GM18867 (cell line): ENCODE results near the gene ARHGAP45.

Experiments used
- ATAC-seq: cut with Tn5 transposase; IDR thresholded peaks from one replicate; pipeline ENCODE4 v1.9.1; 2021; ENCODE audit warnings: mild to moderate bottlenecking, moderate library complexity; ENCODE audit not compliant: unreplicated experiment

The ARHGAP45 gene

DNA sequence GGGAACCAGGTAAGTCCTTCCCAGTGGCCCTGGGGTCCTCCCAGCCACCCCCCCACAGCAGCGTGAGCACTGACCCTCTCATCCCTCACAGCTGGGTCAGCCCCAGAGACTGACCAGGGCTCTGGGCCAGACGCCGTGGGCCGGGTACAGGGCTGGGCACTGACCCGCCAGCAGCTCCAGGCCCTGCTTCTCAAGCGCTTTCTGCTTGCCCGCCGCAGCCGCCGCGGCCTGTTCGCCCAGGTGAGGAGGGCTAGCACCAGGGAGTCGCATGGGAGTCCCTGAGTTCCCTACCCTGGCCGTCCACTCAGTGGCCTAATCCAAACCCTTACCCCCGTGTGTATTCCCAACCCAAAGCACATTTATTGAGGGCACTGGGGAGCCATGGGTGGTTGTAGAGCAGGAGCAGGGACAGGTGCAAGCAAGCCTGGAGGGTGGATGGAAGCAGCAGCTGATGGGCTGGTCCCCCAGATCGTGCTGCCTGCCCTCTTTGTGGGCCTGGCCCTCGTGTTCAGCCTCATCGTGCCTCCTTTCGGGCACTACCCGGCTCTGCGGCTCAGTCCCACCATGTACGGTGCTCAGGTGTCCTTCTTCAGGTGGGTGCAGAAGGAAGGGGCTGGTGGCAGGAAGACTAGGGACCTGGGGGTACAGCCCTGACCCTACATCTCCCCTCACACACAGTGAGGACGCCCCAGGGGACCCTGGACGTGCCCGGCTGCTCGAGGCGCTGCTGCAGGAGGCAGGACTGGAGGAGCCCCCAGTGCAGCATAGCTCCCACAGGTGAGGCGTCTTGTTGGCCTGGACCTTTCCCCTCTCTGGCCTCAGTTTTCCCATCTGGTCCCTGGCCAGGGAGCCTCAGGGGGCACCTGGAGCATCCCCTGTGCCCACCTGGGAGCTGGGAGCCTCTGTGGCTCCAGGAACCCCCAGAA, 12.6 kb upstream of the ARHGAP45 start:
- no peak for ATAC-seq

DNA sequence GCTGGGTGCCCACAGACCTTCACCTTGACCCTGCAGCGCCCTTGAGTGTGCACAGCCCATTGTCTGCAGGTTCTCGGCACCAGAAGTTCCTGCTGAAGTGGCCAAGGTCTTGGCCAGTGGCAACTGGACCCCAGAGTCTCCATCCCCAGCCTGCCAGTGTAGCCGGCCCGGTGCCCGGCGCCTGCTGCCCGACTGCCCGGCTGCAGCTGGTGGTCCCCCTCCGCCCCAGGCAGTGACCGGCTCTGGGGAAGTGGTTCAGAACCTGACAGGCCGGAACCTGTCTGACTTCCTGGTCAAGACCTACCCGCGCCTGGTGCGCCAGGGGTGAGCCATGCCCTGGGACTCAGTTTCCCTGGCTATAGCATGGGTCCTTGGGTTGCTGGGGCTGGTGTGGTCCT, 11.9 kb upstream of the ARHGAP45 start:
- no peak for ATAC-seq

DNA sequence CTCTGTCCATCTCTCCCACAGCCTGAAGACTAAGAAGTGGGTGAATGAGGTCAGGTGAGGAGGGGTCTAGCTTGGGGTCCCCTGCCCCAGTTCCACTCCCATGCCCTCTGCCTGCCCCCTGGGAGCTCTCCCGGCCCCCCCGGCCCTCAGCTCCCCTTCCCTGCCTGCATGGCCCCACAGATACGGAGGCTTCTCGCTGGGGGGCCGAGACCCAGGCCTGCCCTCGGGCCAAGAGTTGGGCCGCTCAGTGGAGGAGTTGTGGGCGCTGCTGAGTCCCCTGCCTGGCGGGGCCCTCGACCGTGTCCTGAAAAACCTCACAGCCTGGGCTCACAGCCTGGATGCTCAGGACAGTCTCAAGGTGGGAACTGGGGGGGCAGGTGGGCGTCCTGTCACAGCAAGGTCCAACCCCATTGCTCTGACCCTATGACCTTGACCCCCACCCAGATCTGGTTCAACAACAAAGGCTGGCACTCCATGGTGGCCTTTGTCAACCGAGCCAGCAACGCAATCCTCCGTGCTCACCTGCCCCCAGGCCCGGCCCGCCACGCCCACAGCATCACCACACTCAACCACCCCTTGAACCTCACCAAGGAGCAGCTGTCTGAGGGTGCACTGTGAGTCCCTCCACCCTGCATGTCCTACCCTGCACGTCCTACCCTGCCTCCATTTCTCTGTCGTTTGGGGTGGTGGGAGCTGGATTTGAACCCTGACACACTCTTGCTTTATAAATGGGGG, 10.9 kb upstream of the ARHGAP45 start:
- ATAC-seq, result no peak

DNA sequence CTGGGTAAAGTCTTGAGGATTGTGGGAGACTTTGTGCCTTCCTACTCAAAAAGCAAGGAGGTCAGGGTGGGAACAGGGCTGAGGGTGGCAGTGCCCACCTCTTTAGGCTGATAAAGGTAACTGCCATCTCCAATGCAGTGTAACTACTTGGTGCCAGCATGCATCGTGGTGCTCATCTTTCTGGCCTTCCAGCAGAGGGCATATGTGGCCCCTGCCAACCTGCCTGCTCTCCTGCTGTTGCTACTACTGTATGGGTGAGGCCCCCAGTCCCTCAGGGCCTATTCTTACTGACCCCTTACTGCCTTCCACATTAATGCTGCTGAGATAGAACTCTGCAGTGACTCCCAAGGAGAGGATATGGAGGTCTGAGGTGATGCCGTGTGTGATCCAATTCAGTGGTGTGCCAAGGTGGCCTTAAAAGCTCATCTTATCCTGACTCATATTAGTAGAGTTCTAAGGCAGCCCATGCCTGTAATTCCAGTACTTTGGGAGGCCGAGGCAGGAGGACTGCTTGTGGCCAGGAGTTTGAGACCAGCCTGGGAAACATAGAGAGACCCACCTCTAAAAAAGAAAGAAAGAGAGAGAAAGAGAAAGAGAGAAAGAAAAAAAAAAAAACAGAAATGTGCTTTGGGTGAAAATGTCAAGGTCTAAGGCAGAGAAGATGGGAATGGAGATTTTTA, 9.7 kb upstream of the ARHGAP45 start:
- ATAC-seq, result no peak

DNA sequence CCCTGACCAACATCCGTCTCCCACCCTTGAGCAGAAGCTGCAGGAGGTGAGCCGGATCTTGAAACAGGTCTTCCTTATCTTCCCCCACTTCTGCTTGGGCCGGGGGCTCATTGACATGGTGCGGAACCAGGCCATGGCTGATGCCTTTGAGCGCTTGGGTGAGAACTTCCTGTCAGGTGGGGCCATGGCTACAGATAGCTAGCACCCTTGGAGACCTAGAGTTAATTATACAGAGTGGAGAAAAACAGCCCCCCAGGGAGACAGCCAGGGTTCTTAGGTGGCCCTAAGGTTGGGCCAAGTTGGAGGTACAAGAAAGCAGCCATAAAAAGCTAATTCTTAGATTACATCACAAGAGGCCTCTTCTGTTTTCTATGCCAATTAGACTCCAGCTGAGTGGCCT, 8.9 kb upstream of the ARHGAP45 start:
- ATAC-seq, result no peak

DNA sequence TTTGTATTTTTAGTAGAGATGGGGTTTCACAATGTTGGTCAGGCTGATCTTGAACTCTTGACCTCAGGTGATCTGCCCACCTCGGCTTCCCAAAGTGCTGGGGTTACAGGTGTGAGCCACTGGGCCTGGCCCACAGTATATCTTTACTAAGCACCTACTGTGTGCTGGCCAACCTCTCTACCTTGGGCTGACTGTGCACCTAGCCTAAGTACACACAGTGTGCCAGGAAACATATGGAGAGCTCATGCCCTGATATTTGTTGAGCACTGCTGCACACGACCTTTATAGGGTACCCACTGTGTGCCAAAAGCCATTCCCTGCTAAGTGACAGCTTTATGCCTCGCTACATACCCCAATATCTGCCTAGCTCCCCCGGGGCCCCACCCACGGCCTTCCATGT, 6.3 kb upstream of the ARHGAP45 start:
- no peak for ATAC-seq

DNA sequence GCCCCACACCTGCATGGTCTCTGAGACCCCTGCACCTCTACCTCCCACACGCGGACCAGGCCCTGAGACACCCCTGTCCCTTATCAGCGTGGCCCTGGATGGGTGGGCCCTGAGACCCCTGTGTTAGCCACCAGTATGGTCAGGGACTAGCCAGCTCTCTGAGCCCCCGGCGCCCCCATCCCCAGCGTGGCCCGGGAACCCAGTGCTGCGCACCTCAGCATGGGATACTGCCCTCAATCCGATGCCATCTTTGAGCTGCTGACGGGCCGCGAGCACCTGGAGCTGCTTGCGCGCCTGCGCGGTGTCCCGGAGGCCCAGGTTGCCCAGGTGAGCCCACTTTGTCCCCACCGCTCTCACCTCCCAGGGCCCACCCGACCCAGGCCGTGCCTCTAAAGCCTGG, 5.0 kb upstream of the ARHGAP45 start:
- ATAC-seq, result no peak

DNA sequence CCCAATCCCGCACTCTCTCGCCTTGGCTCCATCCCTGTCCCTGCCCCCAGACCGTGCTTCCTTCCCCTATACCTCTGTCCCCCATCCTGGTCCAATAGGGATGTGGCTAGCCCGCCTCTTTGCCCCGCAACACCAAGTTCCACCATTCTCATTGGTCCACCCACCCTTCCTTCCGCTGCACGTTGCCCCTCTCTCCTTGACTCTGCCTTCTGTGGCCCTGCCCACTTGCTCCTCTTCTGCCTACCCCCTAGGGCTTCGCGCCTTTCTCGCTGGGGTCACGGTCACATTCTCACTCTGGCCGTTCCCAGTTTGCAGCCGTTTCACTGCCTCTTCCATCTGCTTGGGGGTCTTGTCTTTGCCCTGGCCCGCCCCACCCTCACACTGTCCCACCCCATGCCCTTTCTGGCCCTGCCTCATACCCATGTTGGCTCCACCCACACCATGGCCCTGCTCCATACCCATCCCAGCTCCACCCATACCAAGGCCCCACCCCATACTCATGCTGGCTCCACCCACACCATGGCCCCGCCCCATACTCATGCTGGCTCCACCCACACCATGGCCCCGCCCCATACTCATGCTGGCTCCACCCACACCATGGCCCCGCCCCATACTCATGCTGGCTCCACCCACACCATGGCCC, 4.5 kb upstream of the ARHGAP45 start:
- ATAC-seq, result no peak

DNA sequence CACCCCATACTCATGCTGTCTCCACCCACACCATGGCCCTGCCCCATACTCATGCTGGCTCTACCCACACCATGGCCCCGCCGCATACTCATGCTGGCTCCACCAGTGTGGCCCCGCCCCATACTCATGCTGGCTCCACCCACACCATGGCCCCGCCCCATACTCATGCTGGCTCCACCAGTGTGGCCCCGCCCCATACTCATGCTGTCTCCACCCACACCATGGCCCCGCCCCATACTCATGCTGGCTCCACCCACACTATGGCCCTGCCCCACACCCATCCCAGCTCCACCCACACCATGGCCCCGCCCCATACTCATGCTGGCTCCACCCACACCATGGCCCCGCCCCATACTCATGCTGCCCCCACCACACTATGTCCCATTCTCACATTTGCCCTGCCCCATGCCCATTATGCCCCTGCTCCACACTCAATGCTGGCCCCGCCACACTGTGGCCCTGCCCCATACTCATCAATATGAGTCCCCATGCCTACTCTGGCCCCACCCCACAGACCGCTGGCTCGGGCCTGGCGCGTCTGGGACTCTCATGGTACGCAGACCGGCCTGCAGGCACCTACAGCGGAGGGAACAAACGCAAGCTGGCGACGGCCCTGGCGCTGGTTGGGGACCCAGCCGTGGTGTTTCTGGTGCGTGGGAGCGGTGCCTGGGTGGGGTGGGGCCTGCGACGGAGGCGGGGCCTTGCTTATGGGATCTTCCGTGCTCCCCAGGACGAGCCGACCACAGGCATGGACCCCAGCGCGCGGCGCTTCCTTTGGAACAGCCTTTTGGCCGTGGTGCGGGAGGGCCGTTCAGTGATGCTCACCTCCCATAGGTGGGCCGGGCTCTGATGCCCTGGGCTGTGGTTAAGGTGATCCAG, 3.7 kb upstream of the ARHGAP45 start:
- no peak for ATAC-seq

DNA sequence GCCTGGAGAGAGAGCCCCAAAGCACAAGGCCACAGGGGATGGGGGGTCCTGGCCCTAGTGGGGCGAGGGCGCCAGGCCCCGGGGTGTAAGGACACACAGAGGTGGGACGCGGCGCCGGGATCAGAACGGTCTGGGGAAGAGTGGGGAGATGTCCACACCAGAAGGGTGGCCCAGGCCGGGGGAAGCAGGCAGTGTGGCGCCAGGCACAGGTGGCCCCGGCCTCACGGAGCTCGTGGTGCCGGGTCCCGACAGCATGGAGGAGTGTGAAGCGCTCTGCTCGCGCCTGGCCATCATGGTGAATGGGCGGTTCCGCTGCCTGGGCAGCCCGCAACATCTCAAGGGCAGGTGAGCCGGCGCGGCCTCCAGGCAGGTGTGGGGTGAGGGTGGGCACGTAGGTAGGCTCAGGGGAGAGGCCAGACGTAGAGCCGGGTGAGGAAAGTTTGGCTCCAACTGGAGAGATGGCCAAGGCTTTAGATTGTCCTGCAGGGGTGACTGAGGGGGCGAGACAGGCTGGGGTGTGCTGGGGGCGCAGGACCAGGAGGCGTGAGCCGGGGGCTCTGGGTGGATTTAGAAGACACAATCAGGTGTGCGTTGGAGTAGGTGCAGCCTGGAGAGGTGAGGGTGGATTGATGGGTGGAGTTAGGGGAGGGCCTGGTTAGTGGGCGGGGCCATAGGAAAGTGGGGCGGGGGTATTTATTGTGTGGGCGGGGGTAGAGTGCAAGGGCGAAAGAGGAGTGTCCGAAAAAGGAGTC, 2.9 kb upstream of the ARHGAP45 start:
- no peak for ATAC-seq

DNA sequence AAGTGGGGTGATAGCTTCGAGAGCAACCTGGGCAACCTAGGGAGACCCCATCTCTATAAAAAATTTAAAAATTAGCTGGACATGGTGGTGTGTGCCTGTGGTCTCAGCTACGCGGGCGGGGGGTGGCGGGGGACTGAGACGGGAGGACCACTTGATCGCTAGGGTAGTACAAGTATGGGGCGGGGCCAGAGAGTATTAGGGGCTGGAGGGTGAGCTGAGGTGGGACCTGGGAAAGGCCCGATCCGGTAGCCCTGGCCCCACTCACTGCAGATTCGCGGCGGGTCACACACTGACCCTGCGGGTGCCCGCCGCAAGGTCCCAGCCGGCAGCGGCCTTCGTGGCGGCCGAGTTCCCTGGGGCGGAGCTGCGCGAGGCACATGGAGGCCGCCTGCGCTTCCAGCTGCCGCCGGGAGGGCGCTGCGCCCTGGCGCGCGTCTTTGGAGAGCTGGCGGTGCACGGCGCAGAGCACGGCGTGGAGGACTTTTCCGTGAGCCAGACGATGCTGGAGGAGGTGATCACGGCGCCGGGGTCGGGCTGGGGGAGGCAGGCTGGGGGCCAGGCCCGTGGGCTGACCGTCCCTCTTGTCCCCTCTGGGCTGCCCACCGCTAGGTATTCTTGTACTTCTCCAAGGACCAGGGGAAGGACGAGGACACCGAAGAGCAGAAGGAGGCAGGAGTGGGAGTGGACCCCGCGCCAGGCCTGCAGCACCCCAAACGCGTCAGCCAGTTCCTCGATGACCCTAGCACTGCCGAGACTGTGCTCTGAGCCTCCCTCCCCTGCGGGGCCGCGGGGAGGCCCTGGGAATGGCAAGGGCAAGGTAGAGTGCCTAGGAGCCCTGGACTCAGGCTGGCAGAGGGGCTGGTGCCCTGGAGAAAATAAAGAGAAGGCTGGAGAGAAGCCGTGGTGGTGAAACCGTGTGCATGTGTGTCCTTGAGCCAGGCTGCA, 2.0 kb upstream of the ARHGAP45 start:
- ATAC-seq, result peak; percentile 33

DNA sequence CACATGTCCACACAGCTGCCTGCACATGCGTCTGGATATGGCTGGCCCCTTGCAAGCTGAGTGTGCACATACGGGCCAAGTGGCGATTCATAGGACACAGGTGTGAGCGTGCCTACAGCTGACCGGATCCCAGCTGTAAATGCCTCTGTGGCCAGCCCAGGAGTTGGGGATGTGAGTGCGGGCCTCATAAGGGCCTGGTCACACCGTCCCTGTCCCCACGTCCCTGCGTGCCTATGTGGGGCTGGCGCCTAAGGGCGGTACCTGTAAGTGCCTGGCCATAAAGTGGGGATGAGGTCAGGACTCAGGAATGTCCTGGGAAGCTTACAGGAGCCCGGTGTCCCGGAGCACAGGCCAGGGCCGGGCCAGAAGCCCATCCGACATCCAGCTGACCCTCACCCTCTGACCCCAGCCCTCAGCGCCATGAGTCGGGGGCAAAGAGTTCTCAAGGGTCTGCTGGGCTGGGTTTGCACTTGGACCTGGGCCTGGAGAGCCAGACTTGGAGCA, 1.3 kb upstream of the ARHGAP45 start:
- ATAC-seq, result no peak

DNA sequence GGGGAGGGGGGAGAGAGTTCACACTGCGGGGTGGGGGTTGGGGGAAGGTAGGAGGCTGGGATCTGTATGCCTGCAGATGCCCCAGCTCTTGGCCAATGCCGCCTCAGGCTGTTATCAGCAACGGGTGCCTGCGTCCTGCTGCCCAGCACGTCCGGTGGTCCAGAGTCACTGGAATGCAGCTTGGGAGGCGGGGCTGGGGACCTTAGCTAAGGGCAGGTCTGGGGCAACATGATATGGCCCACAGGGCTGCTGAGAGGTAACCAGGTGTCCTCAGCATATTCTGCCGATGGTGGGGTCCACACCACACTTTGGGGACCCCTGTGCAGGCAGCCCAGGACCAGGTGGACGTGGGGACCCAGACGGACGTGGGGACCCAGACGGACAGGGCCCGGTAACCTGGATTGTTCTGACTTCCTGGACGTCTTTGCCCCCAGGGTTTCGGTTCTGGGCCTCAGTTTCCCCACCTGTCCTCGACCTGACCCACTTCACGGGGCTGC, 668 bp upstream of the ARHGAP45 start:
- no peak for ATAC-seq

DNA sequence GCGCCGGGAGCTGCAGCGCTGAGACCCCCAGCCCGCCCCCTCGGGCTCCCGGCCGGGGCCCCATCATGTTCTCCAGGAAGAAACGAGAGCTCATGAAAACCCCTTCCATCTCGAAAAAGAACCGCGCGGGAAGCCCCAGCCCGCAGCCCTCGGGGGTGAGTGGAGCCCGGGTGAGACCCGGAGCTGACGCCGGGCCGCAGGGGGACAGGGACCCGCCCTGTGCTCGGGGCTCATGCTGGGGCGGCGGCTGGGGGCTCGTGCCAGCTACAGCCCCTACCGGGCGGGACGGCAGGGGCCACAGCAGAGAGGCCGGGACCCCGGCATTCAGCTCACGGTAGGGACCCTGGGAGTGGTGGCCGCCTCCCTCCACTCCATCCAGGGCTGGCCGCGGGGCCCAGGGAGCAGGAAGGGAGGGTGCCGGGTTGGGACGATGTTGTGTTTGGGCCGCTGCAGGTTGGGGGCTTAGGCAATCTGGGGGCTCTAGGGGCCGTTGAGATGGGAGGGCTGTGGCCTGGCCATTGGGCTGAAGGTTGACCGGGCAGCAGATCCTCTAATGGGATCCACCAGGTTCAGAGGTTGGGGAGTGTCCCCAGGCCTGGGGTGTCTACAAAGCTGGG, 482 bp downstream of the ARHGAP45 start:
- ATAC-seq, result no peak

DNA sequence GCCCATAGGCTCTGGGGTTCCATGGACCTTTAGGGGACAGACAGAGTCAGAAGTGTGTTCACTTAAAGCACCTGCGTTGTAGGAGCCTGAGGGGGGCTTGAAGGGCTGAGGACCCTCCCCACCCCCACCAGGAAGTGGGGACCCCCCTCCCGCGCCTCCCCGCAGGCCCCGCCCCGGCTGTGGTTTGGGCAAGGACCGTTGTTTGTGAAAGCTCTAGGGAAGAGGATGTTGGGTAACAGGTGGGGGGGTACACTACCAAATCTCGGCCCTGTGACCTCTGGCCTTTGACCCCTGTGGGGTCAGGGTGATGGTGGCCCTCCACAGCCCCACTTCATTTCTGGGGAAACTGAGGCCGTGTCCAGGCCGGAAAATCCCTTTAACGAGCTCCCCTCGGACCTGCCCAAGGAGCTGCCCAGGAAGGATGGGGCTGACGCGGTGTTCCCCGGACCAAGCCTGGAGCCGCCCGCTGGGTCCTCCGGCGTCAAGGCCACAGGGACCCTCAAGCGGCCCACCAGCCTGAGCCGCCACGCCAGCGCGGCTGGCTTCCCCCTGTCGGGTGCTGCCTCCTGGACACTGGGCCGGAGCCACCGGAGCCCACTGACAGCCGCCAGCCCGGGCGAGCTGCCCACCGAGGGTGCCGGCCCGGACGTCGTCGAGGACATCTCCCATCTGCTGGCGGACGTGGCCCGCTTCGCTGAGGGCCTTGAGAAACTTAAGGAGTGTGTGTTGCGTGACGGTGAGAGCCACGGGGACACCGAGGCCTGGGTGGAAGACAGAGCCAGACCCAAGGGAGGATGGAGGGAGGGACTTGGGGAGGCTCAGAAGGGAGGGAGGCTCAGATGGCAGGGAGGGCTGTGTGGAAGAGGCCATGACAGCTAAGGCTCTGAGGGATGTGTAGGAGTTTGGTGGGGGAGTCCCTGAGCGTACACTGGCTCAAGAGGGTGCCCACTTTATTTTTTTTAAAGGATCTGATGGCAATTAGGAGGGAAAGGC, 1.3 kb downstream of the ARHGAP45 start:
- no peak for ATAC-seq

DNA sequence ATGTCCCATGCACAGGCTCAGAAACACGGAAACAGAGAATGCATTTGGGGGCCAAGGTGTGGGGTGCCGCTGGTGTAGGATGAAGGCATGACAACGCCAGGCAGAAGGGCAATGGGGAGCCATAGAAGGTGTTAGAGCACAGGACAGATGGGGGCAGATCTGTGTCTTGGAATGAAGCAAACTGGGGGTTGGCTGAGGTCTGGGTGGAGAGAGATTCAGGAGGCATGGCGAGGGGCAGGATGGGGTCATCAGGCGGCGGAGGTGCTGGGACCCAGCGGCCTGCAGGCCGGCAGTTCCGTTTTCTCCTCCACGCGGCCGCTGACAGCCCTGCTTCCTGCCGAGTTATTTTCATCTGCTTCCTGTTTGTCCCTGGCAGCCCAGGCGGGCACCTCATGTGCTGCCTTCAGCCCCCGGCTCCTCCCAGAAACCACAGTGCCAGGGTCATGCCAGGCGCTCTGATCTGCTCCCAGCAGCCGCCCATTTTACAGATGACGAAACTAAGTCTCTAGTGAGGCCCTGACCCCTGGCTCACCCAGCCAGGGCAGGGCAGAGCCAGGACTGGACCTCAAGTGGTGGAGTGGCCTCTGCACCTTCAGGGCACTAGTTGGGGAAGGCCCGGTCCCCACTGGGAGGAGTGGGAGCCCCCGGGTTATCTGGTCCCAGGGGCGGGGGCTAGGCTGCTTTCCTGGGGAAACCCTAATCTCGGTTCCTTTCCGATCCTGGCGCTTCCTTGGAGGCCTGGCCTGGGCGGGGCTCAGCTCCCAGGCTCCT, 2.2 kb downstream of the ARHGAP45 start:
- ATAC-seq, result no peak
